GM23248 (cell line): ENCODE measurements around the gene LRRC55.

Source experiments
- EZH2 ChIP-seq: fragments of 200-600 bp; sonication (generic); IDR thresholded peaks from 2 replicates; pipeline ENCODE4 v1.6.1; 2018; ENCODE audit warnings: antibody characterized with exemption, mild to moderate bottlenecking; ENCODE audit not compliant: insufficient read depth, poor library complexity, severe bottlenecking
- EZH2phosphoT487 ChIP-seq: fragments of 200-600 bp; sonication (generic); IDR thresholded peaks from 2 replicates; pipeline ENCODE4 v1.6.1; 2018; ENCODE audit warnings: antibody characterized with exemption, moderate library complexity, mild to moderate bottlenecking, low read depth; ENCODE audit not compliant: insufficient read depth

DNA sequence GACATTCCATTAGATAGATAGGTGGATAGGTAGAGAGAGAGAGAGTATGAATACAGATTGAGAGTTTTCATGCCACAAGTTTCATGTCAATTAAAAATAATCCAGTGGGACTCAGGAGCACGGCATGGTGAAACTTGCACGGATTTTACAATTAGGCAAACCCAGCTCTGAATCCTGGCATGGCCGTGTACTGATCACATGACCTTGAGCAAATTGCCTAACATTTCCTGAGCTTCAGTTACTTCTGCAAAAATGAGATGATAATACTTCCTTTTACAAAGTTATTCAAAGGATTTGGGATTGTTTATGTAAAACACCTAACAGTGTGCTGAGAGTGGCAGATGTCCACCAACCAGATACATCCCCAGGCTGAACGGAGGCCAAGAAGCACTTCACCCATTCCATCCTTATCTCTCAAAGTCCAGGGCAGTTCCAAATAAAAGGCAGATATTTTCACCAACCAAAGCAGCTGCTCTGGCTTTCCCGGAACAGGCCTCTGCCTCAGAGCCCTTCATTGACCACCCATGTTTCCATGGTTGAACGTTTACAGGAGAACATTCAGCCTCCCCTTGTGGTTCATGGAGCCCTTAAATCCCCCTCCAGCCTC, 37.4 kb downstream of the LRRC55 start:
- TF ChIP-seq EZH2phosphoT487 (no peak), EZH2 (no peak)
